ENCODE data around the gene HNRNPR. TPM values are rescaled to one million over a fixed set of nuclear protein-coding genes. Genes with fewer than 3 reads are reported as not detected.

Gene HNRNPR
- total RNA-seq, 3 donors from 2014 or later = 84.0 to 108 (median 96.6) TPM

DNA sequence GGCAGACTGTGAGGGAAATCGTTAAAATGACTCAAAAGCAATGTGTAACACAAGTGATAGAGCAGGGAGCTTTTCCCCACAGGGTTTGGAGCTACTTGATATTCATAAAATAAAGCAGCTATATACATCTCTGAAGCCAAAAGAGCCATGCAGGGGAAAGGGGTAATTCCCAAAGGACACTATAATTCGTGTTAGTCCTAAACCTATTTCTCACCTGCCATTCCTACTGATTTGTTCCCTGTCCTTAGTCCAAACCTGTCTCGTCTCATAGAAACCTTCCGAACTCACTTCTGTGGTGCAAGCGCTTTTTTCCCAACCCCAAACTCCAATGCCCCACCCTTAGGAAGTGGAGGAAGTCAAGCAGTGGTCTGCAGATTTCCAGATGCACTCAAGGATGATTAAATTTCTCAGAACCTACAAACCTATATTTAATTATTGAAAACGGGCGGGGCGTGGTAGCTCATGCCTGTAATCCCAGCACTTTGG lies 946 bp upstream of the HNRNPR start:
- DNase-seq (peak in 1 of 3 donors; percentile 20), ATAC-seq (no peak)
- Histone ChIP-seq H3K9me3 (no peaks in the 10 kb centered on the region), H3K36me3 (ENCODE audit: low read depth) (no peaks in the 10 kb centered on the region), H3K4me3 (peak overlapping the region; percentile 94), H3K4me1 (ENCODE audit: low read depth) (peaks cover 24% of the 10 kb centered on the region)
- TF ChIP-seq CTCF (IDR thresholded peaks at IDR 0.05) = no peak
- intact Hi-C loops (cut with DNase I, micrococcal nuclease) = no loop called here

DNA sequence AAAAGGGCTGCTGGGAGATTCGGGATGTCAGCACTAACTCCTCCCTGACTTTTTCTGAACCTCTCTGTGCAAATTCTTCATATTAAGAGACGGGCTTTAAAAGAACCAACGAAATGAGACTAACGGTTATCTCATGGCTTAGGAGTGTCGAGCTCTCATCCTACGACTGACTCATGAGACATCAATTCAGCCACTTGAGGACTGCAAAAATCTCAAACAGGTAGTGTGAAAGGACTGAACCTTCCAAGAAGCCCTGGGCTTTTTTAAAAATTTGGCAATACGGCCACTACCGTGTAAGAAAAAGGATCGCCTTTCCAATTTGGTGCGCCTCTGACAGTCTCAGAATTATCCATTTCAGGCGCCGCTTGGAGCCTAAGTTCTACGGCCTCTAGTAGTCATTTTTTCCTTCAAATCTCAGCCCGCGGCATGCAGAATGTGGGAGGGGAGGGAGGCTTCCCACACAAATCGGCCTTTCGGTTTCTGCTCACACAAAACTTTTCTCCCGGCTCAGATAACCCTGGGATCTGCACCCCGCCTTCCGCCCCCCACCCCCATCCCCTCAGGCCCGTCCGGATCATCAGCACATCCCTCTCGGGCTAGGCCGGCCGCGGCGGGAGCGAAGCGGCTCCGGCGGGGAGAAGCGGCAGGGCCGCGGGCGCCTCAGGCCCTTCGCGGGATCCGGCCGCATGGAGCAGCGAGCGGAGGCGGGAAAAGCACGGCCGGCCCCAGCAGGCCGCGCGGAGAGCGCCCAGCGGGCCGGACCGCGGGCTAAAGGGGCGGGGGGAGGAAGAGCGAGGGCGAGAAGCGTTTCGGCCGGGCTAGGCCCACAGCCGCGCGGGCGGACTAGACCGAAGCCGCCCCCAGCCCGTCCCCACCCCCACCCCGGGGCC lies 618 bp downstream of the HNRNPR start:
- Histone ChIP-seq H3K36me3 (ENCODE audit: low read depth) (no peaks in the 10 kb centered on the region), H3K4me1 (ENCODE audit: low read depth) (peaks cover 25% of the 10 kb centered on the region), H3K4me3 (peak overlapping the region; percentile 94), H3K9me3 (no peaks in the 10 kb centered on the region)
- peak in 1 of 3 donors; percentile 40 for DNase-seq
- ATAC-seq = peak; percentile 48
- no peak for TF ChIP-seq CTCF (IDR thresholded peaks at IDR 0.05)
- intact Hi-C loops (cut with DNase I, micrococcal nuclease) = no loop called here

DNA sequence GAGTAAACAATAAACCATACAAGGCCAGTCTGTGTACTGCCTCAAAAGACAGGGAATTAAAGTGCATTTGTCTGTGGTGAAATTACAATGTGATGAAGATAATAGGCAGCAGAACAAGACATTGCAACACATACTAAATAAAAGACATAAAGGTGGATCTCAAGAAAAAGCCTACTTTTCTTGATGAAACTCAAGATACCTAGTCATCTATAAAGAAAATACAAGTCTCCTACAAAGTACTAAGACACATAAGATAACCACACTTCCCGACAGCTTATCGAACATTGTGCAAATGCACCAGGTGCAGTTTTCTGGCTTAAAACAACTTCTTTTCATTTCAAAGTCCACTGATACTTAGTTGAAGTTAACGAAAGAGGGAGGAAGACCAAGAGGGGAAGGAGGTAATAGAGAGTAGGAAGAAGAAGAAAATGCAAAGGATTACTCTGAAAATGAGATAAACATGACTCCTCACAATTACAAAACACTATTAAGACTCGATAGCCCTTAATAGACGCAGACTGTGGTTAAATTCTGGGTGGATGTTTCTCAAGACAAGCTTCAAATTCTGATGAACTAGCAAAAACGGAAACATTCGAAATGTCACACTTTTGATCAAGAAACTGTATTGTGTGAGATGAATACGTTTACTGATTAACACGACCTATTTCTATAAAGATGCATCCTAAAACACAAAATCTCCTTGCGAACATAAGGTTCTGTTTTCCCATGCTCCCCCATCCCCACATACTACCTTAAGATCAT lies 2.0 kb downstream of the HNRNPR start:
- DNase-seq (no peak), ATAC-seq (no peak)
- H3K4me1 ChIP-seq (ENCODE audit: low read depth) = peaks cover 30% of the 10 kb centered on the region
- no peaks in the 10 kb centered on the region for H3K36me3 ChIP-seq (ENCODE audit: low read depth)
- intact Hi-C loops (cut with DNase I, micrococcal nuclease) = no loop called here
- no peak overlapping the region for H3K4me3 ChIP-seq
- H3K9me3 ChIP-seq = no peaks in the 10 kb centered on the region
- TF ChIP-seq CTCF (IDR thresholded peaks at IDR 0.05) = no peak

DNA sequence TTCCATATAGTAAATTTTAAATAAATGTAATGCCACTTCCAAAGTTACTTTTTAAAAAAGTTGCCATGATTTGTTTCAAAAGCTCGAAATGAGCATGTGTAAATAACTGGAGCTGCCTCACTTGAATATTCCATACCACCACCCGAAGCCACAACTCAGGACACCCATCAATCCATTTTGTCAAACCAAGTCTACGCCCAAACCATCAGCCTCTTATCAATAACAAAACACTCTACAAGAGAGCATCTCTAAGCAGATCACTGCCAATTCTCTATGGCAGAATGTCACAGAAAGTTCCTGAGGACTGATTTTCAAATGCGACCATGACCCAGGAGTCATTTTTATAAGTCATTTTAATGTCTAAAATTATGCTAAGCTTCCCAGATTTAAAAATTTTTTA lies 4.5 kb downstream of the HNRNPR start:
- no peaks in the 10 kb centered on the region for H3K36me3 ChIP-seq (ENCODE audit: low read depth)
- ATAC-seq (no peak), DNase-seq (no peak)
- intact Hi-C loops (cut with DNase I, micrococcal nuclease) = no loop called here
- H3K4me3 ChIP-seq = no peak overlapping the region
- no peaks in the 10 kb centered on the region for H3K9me3 ChIP-seq
- peaks cover 26% of the 10 kb centered on the region for H3K4me1 ChIP-seq (ENCODE audit: low read depth)
- TF ChIP-seq CTCF (IDR thresholded peaks at IDR 0.05) = no peak

GRCh38 chr1:23337869-23338268 lies 6.2 kb downstream of the HNRNPR start:
- H3K9me3 ChIP-seq = no peaks in the 10 kb centered on the region
- ATAC-seq (no peak), DNase-seq (no peak)
- peaks cover 26% of the 10 kb centered on the region for H3K4me1 ChIP-seq (ENCODE audit: low read depth)
- H3K36me3 ChIP-seq (ENCODE audit: low read depth) = no peaks in the 10 kb centered on the region
- intact Hi-C loops (cut with DNase I, micrococcal nuclease) = no loop called here
- no peak overlapping the region for H3K4me3 ChIP-seq
- TF ChIP-seq CTCF (IDR thresholded peaks at IDR 0.05) = no peak

Measured in mucosa of descending colon (tissue), 3 donors.